Colonic mucosa (tissue), 4 donors: ENCODE results near the gene NGEF. TPM values are rescaled to one million over a fixed set of nuclear protein-coding genes. Genes with fewer than 3 reads are reported as not detected.

Source experiments
- DNase-seq: peaks from one replicate; pipeline ENCODE4 v3.0.0-alpha.2; 2020
- H3K27ac ChIP-seq: fragments of 200-600 bp; one replicate; pipeline ENCODE4 v1.8.0; 2021
- H3K27me3 ChIP-seq: fragments of 200-600 bp; one replicate; pipeline ENCODE4 v1.8.0; 2021
- H3K36me3 ChIP-seq: fragments of 200-600 bp; one replicate; pipeline ENCODE4 v1.8.0; 2021
- H3K4me1 ChIP-seq: fragments of 200-600 bp; one replicate; pipeline ENCODE4 v1.8.0; 2021; ENCODE audit warnings: mild to moderate bottlenecking
- H3K4me3 ChIP-seq: fragments of 200-600 bp; one replicate; pipeline ENCODE4 v1.8.0; 2021
- H3K9ac ChIP-seq, 2 donors: one replicate each; pipeline ENCODE4 v1.7.0; 2013; ENCODE audit warnings: control low read depth in 2 of 2, low read depth in 2 of 2, low read length in 2 of 2
- H3K9me3 ChIP-seq: fragments of 200-600 bp; one replicate; pipeline ENCODE4 v1.8.0; 2021
- intact Hi-C: fragments of 100-400 bp; cut with DNase I; formaldehyde crosslinking; loops from one replicate; pipeline ENCODE4 v1.14.1; 2022
- total RNA-seq, 2 donors: library from RNA; stranded (reverse); fragmentation: NEBNext Ultra II Directional in 1 of 2; extraction: Animal tissue kit (Norgen Biotek cat#: 25700) in 1 of 2; gene quantifications; one replicate each; pipeline ENCODE4 v1.2.1, GENCODE V29; 2021
- TF ChIP-seq, protein P1 (sequence below): fragments of 200-600 bp; IDR thresholded peaks from one replicate; pipeline ENCODE4 v1.8.0; 2022; ENCODE audit warnings: antibody characterized with exemption, mild to moderate bottlenecking
- donor health status: healthy.
- donor health status: DM: no; HTN: no; CAD: no.
- donor health status: DM: no; HTN: no; CAD: no.

Gene NGEF
- total RNA-seq, 2 donors from 2014 or later: 25.6 to 34.0 TPM

DNA sequence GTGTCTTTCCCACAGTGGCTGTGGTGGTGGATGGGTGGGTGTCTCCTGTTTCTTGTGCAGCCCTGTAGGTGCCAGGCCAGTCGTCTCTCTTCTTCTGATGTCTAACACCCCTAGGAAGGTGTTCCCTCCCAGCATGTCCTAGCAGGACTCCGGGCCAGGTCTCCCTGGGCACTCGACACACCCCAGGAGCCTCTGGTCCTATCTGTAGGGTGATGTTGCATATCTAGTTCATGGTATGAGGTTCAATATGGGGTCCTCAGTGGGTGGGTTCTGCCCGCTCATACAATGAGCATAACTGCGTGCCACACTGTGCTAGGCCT is 14.4 kb downstream of the NGEF start:
- TF ChIP-seq, protein P1, sequence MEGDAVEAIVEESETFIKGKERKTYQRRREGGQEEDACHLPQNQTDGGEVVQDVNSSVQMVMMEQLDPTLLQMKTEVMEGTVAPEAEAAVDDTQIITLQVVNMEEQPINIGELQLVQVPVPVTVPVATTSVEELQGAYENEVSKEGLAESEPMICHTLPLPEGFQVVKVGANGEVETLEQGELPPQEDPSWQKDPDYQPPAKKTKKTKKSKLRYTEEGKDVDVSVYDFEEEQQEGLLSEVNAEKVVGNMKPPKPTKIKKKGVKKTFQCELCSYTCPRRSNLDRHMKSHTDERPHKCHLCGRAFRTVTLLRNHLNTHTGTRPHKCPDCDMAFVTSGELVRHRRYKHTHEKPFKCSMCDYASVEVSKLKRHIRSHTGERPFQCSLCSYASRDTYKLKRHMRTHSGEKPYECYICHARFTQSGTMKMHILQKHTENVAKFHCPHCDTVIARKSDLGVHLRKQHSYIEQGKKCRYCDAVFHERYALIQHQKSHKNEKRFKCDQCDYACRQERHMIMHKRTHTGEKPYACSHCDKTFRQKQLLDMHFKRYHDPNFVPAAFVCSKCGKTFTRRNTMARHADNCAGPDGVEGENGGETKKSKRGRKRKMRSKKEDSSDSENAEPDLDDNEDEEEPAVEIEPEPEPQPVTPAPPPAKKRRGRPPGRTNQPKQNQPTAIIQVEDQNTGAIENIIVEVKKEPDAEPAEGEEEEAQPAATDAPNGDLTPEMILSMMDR: no peak
- DNase-seq: no peak
- Histone ChIP-seq H3K36me3 (no peaks in the 10 kb centered on the region), H3K9ac (no peak overlapping the region), H3K9me3 (no peaks in the 10 kb centered on the region), H3K27ac (no peak overlapping the region), H3K27me3 (no peaks in the 10 kb centered on the region), H3K4me1 (no peaks in the 10 kb centered on the region), H3K4me3 (no peak overlapping the region)
- intact Hi-C loops: no loop called here

DNA sequence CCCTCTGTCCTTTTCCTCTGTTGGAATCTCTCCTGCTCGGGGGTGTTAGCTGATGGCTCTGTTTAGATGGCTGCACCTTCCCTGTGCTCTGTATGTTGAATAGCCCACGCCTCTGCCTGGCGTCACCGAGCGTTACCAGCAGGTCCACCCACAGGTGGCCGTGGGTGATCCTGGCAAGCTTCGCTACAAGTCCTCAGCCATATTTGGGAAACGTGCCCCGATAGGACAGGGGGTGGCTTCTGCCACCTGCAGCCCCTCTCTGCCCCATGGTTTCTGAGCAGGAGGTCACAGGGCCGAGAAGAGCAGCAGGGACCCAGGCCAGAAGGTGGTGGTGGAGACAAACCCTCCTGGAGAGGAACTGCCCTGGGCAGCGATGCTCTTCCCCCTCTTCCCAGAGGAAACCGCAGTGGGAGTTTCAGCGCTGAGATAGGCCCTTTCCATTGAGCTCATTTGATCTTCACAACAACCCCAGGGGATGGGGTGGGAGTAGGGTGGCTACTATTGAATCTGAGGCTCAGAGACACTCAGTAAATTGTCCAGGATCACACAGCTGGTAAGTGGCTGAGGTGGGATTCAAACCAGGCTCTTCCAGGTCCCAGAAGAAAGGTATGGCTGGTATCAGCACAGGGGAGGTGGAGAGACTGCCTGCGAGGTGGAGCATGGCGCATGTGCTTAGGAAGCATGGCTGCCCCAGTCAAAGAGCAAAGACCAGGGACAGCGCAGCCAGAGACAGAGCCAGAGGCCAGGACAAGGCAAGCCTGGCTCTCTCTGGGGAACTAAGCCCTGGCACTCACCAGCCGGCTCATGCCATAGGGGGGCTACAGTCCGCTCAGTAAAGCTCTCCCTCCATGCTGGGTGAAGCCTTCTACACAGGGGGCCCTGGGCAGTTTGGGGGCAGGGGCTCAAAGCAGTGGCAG is 15.0 kb downstream of the NGEF start:
- TF ChIP-seq, protein P1: no peak
- intact Hi-C loops: no loop called here
- H3K36me3 ChIP-seq: no peaks in the 10 kb centered on the region
- no peak overlapping the region for H3K9ac ChIP-seq
- H3K4me1 ChIP-seq: no peaks in the 10 kb centered on the region
- peak; percentile 13 for DNase-seq
- no peak overlapping the region for H3K4me3 ChIP-seq
- H3K27ac ChIP-seq: no peak overlapping the region
- no peaks in the 10 kb centered on the region for H3K27me3 ChIP-seq
- H3K9me3 ChIP-seq: no peaks in the 10 kb centered on the region

- no peak overlapping the region for H3K9ac ChIP-seq
- TF ChIP-seq, protein P1: no peak
- DNase-seq: no peak
- no peaks in the 10 kb centered on the region for H3K9me3 ChIP-seq
- intact Hi-C loops: no loop called here
- H3K4me3 ChIP-seq: no peak overlapping the region
- H3K36me3 ChIP-seq: no peaks in the 10 kb centered on the region
- H3K4me1 ChIP-seq: no peaks in the 10 kb centered on the region
- H3K27me3 ChIP-seq: no peaks in the 10 kb centered on the region
- H3K27ac ChIP-seq: no peak overlapping the region
These were observed 18.6 kb downstream of the NGEF start for GRCh38 chr2:232994446-232994845.

DNA sequence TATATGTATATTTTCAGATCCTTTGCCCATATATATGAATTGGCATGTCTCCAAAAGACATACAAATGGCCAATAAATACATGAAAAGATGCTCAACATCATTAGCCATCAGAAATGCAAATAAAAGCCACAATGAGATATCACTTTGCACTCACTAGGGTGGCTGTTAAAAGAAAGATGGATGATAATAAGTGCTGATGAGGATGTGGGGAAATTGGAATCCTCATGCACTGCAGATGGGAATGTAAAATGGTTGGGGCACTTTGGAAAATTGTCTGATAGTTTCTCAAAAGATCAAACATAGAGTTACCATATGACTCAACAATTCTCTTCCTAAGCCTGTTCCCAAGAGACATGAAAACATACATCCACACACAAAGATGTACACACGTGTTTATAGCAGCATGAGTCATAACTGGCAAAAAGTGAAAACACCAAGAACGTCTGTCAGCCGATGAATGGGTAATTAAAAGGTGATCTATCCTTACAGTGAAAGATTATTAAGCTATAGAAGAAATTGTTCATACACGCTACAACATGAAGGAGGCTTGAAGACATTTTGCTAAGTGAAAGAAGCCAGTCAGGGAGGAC is 19.7 kb downstream of the NGEF start:
- DNase-seq: no peak
- Histone ChIP-seq H3K27ac (no peak overlapping the region), H3K36me3 (no peaks in the 10 kb centered on the region), H3K4me3 (no peak overlapping the region), H3K4me1 (no peaks in the 10 kb centered on the region), H3K9me3 (no peaks in the 10 kb centered on the region), H3K27me3 (no peaks in the 10 kb centered on the region), H3K9ac (no peak overlapping the region)
- TF ChIP-seq, protein P1: no peak
- intact Hi-C loops: no loop called here

- no peak overlapping the region for H3K27ac ChIP-seq
- DNase-seq: no peak
- intact Hi-C loops: no loop called here
- H3K9ac ChIP-seq: no peak overlapping the region
- no peak overlapping the region for H3K4me3 ChIP-seq
- no peaks in the 10 kb centered on the region for H3K36me3 ChIP-seq
- TF ChIP-seq, protein P1: no peak
- H3K27me3 ChIP-seq: no peaks in the 10 kb centered on the region
- H3K4me1 ChIP-seq: peaks cover 4% of the 10 kb centered on the region
- no peaks in the 10 kb centered on the region for H3K9me3 ChIP-seq
These were observed 26.9 kb downstream of the NGEF start for GRCh38 chr2:232986155-232986554.
